ENCODE data around the gene PTEN. TPM values are rescaled to one million over a fixed set of nuclear protein-coding genes. Genes with fewer than 3 reads are reported as not detected.

The PTEN gene
- polyA plus RNA-seq, 6 donors from 2014 or later, result 34.1 to 53.4 (median 46.7) TPM

DNA sequence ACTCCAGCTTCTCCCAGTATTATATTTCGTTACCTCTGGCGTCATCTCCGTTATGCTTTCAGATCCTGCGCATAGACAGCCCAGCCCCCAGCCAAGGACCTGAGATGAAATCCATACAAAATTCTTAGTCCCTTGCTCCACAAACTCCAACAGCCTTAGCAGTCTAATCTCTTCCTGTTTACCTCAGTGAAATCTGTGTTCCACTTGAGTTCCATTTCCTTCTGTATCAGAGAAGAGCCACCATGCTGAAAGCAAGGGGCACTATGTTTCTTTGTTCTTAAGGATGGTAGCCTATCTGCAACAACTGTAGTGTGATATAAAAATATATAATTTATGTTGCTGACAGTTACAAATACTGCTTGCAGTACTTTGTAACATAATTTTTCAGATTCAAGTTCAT is 59.8 kb downstream of the PTEN start:
- H3K36me3 Mint-ChIP-seq, result peaks cover 55 to 56% of the 10 kb centered on the region in 2 donors
- peaks cover 74 to 90% (median 89%) of the 10 kb centered on the region in 3 donors for H3K4me1 Mint-ChIP-seq

DNA sequence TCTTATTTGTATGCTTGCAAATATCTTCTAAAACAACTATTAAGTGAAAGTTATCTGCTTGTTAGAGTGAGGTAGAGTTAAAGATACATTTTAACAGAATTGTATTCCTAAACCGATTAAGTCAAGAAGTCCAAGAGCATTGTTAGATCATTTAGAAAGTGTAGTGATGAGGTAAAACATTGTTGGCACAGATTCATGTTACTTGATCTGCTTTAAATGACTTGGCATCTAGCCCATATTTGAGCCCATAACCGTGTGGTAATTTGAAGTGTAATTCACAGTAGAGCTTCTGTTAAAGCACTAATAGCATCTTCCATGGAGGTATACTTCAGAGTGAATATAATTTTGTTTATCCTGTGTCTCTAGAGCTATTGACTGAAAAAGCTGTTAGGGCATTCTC is 62.1 kb downstream of the PTEN start:
- Mint-ChIP-seq H3K27ac (peak overlapping the region in 5 of 6 donors; percentile 2 to 73 (median 27)), H3K4me3 (peak overlapping the region in 5 of 8 donors; percentile 6 to 71 (median 27)), H3K27me3 (no peaks in the 10 kb centered on the region), H3K36me3 (peaks cover 55 to 56% of the 10 kb centered on the region in 2 donors), H3K9me3 (peaks cover 1 to 10% (median 7%) of the 10 kb centered on the region in 7 donors), H3K4me1 (peaks cover 72 to 89% (median 88%) of the 10 kb centered on the region in 3 donors)
- ATAC-seq (ENCODE audit: low read depth in 2 of 2) (no peak), DNase-seq (no peak)

More for the DNA sequence above, 59.8 kb downstream of the PTEN start:
- peaks cover 1 to 10% (median 7%) of the 10 kb centered on the region in 7 donors for H3K9me3 Mint-ChIP-seq
- ATAC-seq (ENCODE audit: low read depth in 2 of 2) (peak; percentile 52 to 54), DNase-seq (no peak)
- H3K27me3 Mint-ChIP-seq, result no peaks in the 10 kb centered on the region
- peak overlapping the region; percentile 85 to 96 (median 92) for H3K27ac Mint-ChIP-seq
- H3K4me3 Mint-ChIP-seq, result peak overlapping the region; percentile 49 to 82 (median 70)

DNA sequence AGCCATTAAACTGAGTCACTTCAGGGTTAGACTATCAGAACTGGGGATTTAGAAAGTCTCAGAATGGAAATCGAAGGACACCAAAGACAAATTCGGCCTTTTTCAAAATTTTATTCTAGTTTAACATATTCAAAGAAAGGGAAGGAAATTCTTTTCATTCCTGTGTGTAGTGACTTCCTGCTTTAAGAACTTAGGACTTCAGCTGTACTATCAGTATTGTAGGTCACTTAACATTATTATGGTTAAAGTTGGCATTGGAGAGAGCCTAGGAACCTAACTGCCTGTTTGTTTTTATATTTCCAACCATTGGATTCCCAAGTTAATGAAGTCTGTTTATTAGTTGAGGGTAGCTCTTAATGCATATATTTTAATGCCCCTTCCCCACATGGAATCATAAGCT is 63.7 kb downstream of the PTEN start:
- no peaks in the 10 kb centered on the region for H3K27me3 Mint-ChIP-seq
- no peak for ATAC-seq (ENCODE audit: low read depth in 2 of 2)
- peak overlapping the region in 2 of 8 donors; percentile 14 to 43 for H3K4me3 Mint-ChIP-seq
- peaks cover under 1 to 5% (median 2%) of the 10 kb centered on the region in 7 donors for H3K9me3 Mint-ChIP-seq
- DNase-seq, result no peak
- H3K27ac Mint-ChIP-seq, result peak overlapping the region in 3 of 6 donors; percentile 25 to 70 (median 36)
- peaks cover 41 to 46% of the 10 kb centered on the region in 2 donors for H3K36me3 Mint-ChIP-seq
- peaks cover 72 to 84% (median 76%) of the 10 kb centered on the region in 3 donors for H3K4me1 Mint-ChIP-seq

DNA sequence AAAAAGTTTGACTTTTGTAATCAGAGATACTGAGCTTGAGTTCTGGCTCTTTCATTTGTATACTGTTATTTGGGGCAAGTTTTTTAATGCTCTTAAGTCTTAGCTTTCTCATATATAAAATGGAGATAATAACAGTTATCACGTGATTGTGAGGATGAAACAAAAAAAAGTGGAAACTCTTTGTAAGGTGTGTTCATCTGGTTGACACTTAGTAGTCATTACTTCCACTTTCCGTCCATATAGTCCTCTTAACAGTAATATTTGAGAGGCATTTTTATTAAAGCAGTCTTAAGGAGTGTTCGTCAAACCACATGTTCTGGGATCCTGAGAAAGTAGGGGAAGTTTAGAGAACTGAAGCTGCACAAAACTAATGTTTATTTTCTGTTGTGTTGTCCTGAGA is 65.6 kb downstream of the PTEN start:
- Mint-ChIP-seq H3K27ac (peak overlapping the region in 2 of 6 donors; percentile 28 to 70), H3K4me1 (peaks cover 55 to 65% (median 57%) of the 10 kb centered on the region in 3 donors), H3K4me3 (peak overlapping the region in 3 of 8 donors; percentile 16 to 35 (median 24)), H3K36me3 (peaks cover 23 to 32% of the 10 kb centered on the region in 2 donors), H3K27me3 (no peaks in the 10 kb centered on the region), H3K9me3 (peaks cover 0 to 2% (median 0%) of the 10 kb centered on the region in 7 donors)
- DNase-seq (peak; percentile 2), ATAC-seq (ENCODE audit: low read depth in 2 of 2) (peak; percentile 79 to 81)

DNA sequence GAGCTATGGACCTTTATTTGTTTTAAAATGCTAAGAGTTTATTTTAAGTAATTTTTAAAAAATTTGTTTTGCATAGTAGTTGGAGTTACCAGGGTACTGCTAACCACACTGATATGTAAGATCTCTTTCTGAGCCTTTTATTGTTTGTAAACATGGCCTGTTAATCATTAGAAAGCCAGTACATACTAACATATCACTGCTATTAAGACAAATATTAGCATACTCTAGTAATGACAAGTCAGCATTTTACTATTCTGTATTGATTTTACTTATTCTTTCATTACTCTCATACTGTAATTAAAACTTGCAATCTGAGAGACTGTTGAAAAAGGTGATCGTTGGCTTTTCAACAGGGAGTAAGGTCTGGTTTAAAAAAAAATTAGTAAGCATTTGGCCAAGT is 66.7 kb downstream of the PTEN start:
- no peak for ATAC-seq (ENCODE audit: low read depth in 2 of 2)
- no peak for DNase-seq
- peaks cover 0 to 2% (median 0%) of the 10 kb centered on the region in 7 donors for H3K9me3 Mint-ChIP-seq
- H3K4me1 Mint-ChIP-seq, result peaks cover 45 to 56% (median 49%) of the 10 kb centered on the region in 3 donors
- H3K27ac Mint-ChIP-seq, result peak overlapping the region in 1 of 6 donors; percentile 34
- peaks cover 13 to 29% of the 10 kb centered on the region in 2 donors for H3K36me3 Mint-ChIP-seq
- H3K4me3 Mint-ChIP-seq, result no peak overlapping the region
- H3K27me3 Mint-ChIP-seq, result no peaks in the 10 kb centered on the region

DNA sequence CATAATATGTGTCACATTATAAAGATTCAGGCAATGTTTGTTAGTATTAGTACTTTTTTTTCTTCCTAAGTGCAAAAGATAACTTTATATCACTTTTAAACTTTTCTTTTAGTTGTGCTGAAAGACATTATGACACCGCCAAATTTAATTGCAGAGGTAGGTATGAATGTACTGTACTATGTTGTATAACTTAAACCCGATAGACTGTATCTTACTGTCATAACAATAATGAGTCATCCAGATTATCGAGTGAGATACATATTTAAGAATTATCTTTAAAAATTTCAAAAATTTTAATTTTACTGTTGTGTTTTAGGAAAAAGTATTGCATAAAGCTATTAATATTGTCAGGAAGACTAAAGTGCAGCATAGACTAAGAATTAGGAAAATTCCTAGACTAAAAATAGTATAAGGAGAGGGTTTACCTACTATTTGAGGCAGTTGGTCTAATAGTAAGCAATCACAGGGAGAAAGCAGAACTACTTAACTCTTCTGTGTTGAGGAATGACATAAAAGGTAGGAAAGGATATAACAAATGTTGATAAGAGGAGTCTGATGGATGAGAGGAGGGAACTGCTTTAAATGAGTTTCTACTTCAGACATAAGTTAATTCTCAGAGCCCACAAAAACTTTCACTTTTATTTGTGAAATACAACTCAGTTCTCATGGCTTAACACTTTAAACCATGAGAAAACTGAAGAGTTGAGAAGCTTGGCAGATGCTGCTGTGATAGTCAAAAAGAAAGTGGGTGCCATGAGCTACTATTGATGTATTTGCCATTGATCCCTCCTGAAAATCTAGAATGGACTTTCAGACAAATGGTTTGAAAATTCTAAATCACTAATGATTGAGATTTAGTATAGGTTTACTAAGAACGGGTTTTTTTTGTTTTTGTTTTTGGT is 67.8 kb downstream of the PTEN start:
- DNase-seq (no peak), ATAC-seq (ENCODE audit: low read depth in 2 of 2) (no peak)
- H3K4me3 Mint-ChIP-seq, result no peak overlapping the region
- peaks cover 37 to 46% (median 40%) of the 10 kb centered on the region in 3 donors for H3K4me1 Mint-ChIP-seq
- peak overlapping the region in 3 of 6 donors; percentile 16 to 95 (median 29) for H3K27ac Mint-ChIP-seq
- peaks cover 7 to 24% of the 10 kb centered on the region in 2 donors for H3K36me3 Mint-ChIP-seq
- H3K9me3 Mint-ChIP-seq, result peaks cover 0 to 2% (median 0%) of the 10 kb centered on the region in 7 donors
- no peaks in the 10 kb centered on the region for H3K27me3 Mint-ChIP-seq

DNA sequence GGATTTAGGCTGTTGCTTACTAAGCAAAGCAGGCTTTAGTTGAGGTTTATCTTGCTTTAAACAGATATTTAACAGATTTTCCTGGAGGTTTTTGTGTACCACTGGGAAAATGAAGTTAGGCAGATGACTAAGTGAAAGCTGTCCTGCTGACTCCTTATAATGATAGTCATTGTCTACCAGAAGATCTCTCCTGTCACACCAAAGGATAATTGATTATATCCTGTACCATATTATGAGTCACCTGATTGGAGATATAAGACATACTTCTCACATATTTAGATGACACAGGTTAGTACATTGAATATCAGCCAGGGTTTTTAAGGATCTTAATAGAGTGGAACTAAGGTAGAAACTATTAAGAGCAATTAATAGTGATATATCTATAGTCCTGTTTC is 68.4 kb downstream of the PTEN start:
- DNase-seq (no peak), ATAC-seq (ENCODE audit: low read depth in 2 of 2) (no peak)
- H3K27ac Mint-ChIP-seq, result no peak overlapping the region
- H3K36me3 Mint-ChIP-seq, result peaks cover under 1 to 24% of the 10 kb centered on the region in 2 donors
- H3K9me3 Mint-ChIP-seq, result no peaks in the 10 kb centered on the region
- H3K27me3 Mint-ChIP-seq, result no peaks in the 10 kb centered on the region
- H3K4me3 Mint-ChIP-seq, result no peak overlapping the region
- H3K4me1 Mint-ChIP-seq, result peaks cover 34 to 39% (median 36%) of the 10 kb centered on the region in 3 donors

DNA sequence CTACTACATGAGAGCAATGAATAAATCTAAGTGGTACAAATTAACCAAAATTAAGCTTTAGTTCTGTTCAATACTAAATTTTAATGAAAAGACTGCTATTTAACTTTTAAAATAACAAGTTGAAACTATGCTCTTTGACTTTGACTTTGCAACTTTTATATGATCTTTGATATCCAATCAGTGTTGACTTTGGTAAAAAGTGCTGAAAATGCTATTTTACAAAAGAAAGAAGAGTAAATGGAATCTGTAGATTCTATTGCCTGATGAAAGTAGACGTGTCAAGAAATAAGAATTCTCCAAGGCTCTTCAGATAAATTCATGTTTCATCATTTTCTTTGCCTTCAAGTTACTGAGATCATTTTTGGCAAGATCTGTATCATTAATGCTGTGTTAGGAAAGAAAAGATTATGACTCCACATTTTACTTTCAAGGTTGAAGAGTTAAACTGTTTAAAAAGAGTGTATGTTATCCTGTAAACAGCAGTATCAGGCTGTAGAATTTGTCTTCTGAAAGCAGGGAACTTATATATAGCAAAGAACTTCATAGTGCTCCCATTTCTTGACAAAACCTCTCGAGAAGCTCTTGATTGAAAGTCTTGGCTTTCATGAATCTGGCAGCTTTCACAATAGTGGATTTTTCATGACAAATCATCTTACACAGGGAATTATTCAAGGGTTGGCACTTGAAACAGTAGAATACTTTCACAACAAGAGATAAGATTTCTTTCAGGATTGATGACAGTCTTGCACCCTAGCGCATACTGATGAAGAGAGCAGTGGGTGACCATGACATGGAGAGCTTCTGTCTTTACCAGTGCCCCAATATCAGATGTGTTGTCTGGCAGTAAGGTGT is 72.1 kb downstream of the PTEN start:
- H3K36me3 Mint-ChIP-seq, result peaks cover under 1 to 25% of the 10 kb centered on the region in 2 donors
- H3K4me1 Mint-ChIP-seq, result peaks cover 12 to 24% (median 18%) of the 10 kb centered on the region in 3 donors
- H3K4me3 Mint-ChIP-seq, result no peak overlapping the region
- H3K27me3 Mint-ChIP-seq, result no peaks in the 10 kb centered on the region
- no peaks in the 10 kb centered on the region for H3K9me3 Mint-ChIP-seq
- no peak for ATAC-seq (ENCODE audit: low read depth in 2 of 2)
- no peak overlapping the region for H3K27ac Mint-ChIP-seq
- DNase-seq, result no peak

DNA sequence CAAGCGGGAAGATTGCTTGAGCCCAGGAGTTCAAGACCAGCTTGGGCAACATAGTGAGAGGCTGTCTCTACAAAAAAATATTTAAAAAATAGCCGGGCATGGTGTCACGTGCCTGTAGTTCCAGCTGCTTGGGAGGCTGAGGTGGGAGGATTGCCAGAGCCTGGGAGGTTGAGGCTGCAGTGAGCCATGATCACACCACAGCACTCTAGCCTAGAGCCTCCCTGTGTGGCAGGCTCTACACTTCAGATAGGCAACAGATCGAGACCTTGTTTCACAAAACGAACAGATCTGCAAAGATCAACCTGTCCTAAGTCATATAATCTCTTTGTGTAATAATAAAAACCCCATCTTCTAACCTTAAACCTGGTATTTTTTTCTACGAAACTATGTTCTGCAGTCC is 76.8 kb downstream of the PTEN start:
- no peaks in the 10 kb centered on the region for H3K9me3 Mint-ChIP-seq
- DNase-seq (no peak), ATAC-seq (ENCODE audit: low read depth in 2 of 2) (no peak)
- no peaks in the 10 kb centered on the region for H3K27me3 Mint-ChIP-seq
- peak overlapping the region in 3 of 6 donors; percentile 30 to 64 (median 53) for H3K27ac Mint-ChIP-seq
- peaks cover 12 to 27% (median 21%) of the 10 kb centered on the region in 3 donors for H3K4me1 Mint-ChIP-seq
- H3K36me3 Mint-ChIP-seq, result peaks cover 11 to 25% of the 10 kb centered on the region in 2 donors
- no peak overlapping the region for H3K4me3 Mint-ChIP-seq

DNA sequence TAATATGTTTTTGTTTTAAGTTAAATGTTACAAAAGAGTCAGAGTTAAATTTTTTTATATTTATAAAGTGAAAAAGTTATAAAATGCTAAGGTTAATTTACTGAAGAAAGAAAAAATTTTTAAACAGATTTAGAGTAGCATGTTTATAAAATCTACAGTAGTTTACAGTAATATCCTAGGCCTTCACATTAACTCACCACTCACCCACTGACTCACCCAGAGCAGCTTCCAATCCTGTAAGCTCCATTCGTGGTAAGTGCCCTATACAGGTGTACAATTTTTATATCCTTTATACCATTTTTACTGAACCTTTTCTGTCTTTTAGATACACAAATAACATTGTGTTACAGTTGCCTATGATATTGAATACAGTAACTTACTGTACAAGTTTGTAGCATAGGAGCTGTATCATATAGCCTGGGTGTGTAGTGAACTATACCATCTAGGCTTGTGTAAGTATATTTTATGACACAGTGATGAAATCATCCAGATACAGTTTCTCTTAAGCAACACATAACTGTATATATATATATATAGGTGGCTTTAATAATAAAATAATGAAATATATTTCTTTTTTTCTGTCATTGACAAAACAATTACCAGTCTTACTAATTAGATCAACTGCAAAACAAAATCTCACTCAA is 79.6 kb downstream of the PTEN start:
- Mint-ChIP-seq H3K36me3 (peaks cover 15 to 21% of the 10 kb centered on the region in 2 donors), H3K27me3 (no peaks in the 10 kb centered on the region), H3K27ac (peak overlapping the region in 3 of 6 donors; percentile 7 to 71 (median 44))

DNA sequence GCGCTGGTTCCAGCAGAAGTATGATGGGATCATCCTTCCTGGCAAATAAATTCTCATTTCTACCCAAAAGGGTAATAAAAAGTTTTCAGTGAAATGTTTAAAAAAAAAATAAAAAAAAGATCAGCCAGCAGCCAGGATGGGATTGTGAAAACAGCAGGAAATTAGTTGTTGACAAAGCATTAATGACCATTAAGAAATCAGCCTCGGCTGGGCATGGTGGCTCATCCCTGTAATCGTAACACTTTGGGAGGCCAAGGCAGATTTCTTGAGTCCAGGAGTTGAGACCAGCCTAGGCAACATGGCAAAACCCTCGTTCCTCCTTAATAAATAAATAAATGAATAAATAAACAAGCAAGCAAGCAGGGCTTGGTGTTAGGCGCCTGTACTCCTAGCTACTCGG is 82.6 kb downstream of the PTEN start:
- no peak for DNase-seq
- H3K4me3 Mint-ChIP-seq, result no peak overlapping the region
- ATAC-seq (ENCODE audit: low read depth in 2 of 2), result no peak
- no peaks in the 10 kb centered on the region for H3K27me3 Mint-ChIP-seq
- H3K27ac Mint-ChIP-seq, result peak overlapping the region in 4 of 6 donors; percentile 8 to 73 (median 30)
- peaks cover 7 to 18% (median 9%) of the 10 kb centered on the region in 3 donors for H3K4me1 Mint-ChIP-seq
- H3K36me3 Mint-ChIP-seq, result peaks cover 6 to 16% of the 10 kb centered on the region in 2 donors
- H3K9me3 Mint-ChIP-seq, result no peaks in the 10 kb centered on the region

More for the DNA sequence above, 79.6 kb downstream of the PTEN start:
- no peak overlapping the region for H3K4me3 Mint-ChIP-seq
- H3K9me3 Mint-ChIP-seq, result no peaks in the 10 kb centered on the region
- DNase-seq (no peak), ATAC-seq (ENCODE audit: low read depth in 2 of 2) (no peak)
- H3K4me1 Mint-ChIP-seq, result peaks cover 14 to 26% (median 16%) of the 10 kb centered on the region in 3 donors

DNA sequence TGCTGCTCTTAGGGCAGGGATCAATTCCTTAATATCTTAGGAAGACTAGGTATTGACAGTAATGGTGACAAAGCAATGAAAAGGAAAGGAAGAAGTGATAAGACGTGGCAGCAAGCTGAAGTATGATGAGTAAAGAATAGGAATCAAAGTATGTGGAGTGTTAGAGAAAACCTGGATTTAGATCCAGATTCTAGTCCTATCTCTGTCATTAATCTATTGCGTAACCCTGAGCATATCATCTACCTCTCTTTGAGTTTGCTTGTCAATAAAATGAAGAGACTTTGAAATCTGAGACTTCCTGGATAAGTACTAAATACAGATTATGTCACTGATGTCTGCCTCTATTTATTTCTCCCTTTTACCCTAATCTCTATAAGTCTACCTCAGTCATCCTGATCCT is 89.2 kb downstream of the PTEN start:
- Mint-ChIP-seq H3K27me3 (no peaks in the 10 kb centered on the region), H3K36me3 (peaks cover 5 to 11% of the 10 kb centered on the region in 2 donors), H3K4me1 (peaks cover 9 to 26% (median 12%) of the 10 kb centered on the region in 3 donors), H3K4me3 (no peak overlapping the region), H3K27ac (peak overlapping the region in 4 of 6 donors; percentile 8 to 71 (median 44)), H3K9me3 (no peaks in the 10 kb centered on the region)
- ATAC-seq (ENCODE audit: low read depth in 2 of 2), result no peak
- DNase-seq, result no peak
